Smooth muscle cell (in vitro differentiated cells): ENCODE results near the gene ETV6. TPM values are rescaled to one million over a fixed set of nuclear protein-coding genes. Genes with fewer than 3 reads are reported as not detected.

Experiments
- DNase-seq: peaks from one replicate; lab custom pipeline; 2025; ENCODE audit not compliant: unreplicated experiment; lab: John Stamatoyannopoulos, UW
- H2AFZ ChIP-seq: fragments of 200-600 bp; sonication (generic); 2 replicates; pipeline ENCODE4 v1.6.0; 2016; ENCODE audit warnings: antibody characterized with exemption, low read depth, mild to moderate bottlenecking
- H3F3A ChIP-seq: fragments of 200-600 bp; sonication (generic); 2 replicates; pipeline ENCODE4 v1.6.0; 2017; ENCODE audit warnings: antibody characterized with exemption, low read depth
- H3K27ac ChIP-seq: fragments of 200-600 bp; sonication (generic); 2 replicates; pipeline ENCODE4 v1.5.1; 2016; ENCODE audit warnings: low read depth, mild to moderate bottlenecking
- H3K27me3 ChIP-seq: fragments of 200-600 bp; sonication (generic); 2 replicates; pipeline ENCODE4 v1.6.1; 2016; ENCODE audit warnings: low read depth, mild to moderate bottlenecking
- H3K36me3 ChIP-seq: fragments of 200-600 bp; sonication (generic); 2 replicates; pipeline ENCODE4 v1.5.1; 2016; ENCODE audit warnings: low read depth
- H3K4me1 ChIP-seq: fragments of 200-600 bp; sonication (generic); 2 replicates; pipeline ENCODE4 v1.5.1; 2016; ENCODE audit warnings: low read depth
- H3K4me2 ChIP-seq: fragments of 200-600 bp; sonication (generic); 2 replicates; pipeline ENCODE4 v1.6.0; 2016; ENCODE audit warnings: mild to moderate bottlenecking
- H3K4me3 ChIP-seq: fragments of 200-600 bp; sonication (generic); 2 replicates; pipeline ENCODE4 v1.5.1; 2016; ENCODE audit warnings: mild to moderate bottlenecking
- H3K79me2 ChIP-seq: fragments of 200-600 bp; sonication (generic); 2 replicates; pipeline ENCODE4 v1.6.0; 2016; ENCODE audit warnings: low read depth, mild to moderate bottlenecking
- H3K9ac ChIP-seq: fragments of 200-600 bp; sonication (generic); 2 replicates; pipeline ENCODE4 v1.6.0; 2016; ENCODE audit warnings: low read depth
- H3K9me3 ChIP-seq: fragments of 200-600 bp; sonication (generic); replicated peaks from 2 replicates; pipeline ENCODE4 v1.5.1; 2016; ENCODE audit warnings: low read depth
- H4K20me1 ChIP-seq: fragments of 200-600 bp; sonication (generic); 2 replicates; pipeline ENCODE4 v1.6.0; 2016; ENCODE audit warnings: low read depth
- WGBS: methylation state at CpG from one replicate; pipeline ENCODE4 v1.1.7; 2016; ENCODE audit warnings: low lambda C conversion rate; 5-methylcytosine and 5-hydroxymethylcytosine counted together
- polyA plus RNA-seq: library from polyadenylated mRNA; unstranded; fragments of >200 nt; fragmentation: Nextera tagmentation; extraction: Ambion mirVana; gene quantifications from 2 replicates; pipeline ENCODE4 v1.2.1, GENCODE V29; 2016
- total RNA-seq: library from RNA; depleted of rRNA; stranded (reverse); fragments of >200 nt; gene quantifications from 2 replicates; pipeline ENCODE4 v1.2.3, GENCODE V29; 2014
- TF ChIP-seq, protein P1 (sequence below): fragments of 200-600 bp; sonication (generic); IDR thresholded peaks from 2 replicates; pipeline ENCODE4 v1.5.1; 2017; ENCODE audit warnings: borderline replicate concordance, mild to moderate bottlenecking, antibody characterized with exemption; ENCODE audit not compliant: insufficient read depth, poor library complexity, severe bottlenecking

ETV6 gene
- total RNA-seq (21.9 and 23.8 TPM in 2 replicates), polyA plus RNA-seq (11.5 and 19.8 TPM in 2 replicates)

DNA sequence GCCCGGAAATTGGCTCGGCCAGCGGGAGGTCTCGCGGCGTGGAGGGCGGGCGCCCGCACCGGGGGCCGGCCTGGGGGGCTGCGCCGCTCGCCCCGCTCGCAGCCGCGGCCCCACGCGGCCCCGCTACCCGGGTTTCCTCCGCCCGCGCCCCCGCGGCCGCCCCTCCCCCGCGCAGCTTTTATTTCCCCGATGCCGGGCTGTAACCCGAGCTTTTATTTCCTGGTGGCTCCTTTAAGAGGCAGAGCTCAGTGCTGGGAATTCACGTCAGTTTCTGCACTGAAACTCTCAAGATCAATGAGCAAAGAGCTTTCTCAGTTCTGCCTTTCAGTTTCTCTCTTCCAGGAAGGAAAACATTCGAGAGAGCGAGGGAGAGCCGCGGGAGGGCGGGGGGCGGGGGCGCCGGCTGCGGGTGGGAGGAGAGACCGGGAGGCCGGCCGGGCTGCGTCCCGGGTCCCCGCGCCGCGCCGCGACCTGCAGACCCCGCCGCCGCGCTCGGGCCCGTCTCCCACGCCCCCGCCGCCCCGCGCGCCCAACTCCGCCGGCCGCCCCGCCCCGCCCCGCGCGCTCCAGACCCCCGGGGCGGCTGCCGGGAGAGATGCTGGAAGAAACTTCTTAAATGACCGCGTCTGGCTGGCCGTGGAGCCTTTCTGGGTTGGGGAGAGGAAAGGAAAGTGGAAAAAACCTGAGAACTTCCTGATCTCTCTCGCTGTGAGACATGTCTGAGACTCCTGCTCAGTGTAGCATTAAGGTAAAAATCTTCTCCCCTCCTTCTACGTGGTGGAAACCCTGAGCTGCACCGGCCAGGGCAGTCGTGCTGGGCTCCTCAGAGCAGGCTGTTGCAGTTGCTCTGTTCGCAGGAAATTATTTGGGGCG, at the start of gene ETV6:
ETV6 (plus strand) TSS at position 262 of the 873 bp plus-strand sequence; CDS start at position 716, 454 bp downstream.
- TF ChIP-seq, protein P1, sequence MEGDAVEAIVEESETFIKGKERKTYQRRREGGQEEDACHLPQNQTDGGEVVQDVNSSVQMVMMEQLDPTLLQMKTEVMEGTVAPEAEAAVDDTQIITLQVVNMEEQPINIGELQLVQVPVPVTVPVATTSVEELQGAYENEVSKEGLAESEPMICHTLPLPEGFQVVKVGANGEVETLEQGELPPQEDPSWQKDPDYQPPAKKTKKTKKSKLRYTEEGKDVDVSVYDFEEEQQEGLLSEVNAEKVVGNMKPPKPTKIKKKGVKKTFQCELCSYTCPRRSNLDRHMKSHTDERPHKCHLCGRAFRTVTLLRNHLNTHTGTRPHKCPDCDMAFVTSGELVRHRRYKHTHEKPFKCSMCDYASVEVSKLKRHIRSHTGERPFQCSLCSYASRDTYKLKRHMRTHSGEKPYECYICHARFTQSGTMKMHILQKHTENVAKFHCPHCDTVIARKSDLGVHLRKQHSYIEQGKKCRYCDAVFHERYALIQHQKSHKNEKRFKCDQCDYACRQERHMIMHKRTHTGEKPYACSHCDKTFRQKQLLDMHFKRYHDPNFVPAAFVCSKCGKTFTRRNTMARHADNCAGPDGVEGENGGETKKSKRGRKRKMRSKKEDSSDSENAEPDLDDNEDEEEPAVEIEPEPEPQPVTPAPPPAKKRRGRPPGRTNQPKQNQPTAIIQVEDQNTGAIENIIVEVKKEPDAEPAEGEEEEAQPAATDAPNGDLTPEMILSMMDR = no peak
- Histone ChIP-seq H3F3A (peaks cover 14% of the 10 kb centered on the region), H3K4me1 (peaks cover 31% of the 10 kb centered on the region), H3K4me3 (peak within 1 kb of the TSS; percentile 87), H3K27me3 (no peaks in the 10 kb centered on the region), H2AFZ (peak within 1 kb of the TSS; percentile 86), H3K79me2 (peaks cover 48% of the 10 kb centered on the region), H3K4me2 (peak within 1 kb of the TSS; percentile 93), H3K9me3 (no peaks in the 10 kb centered on the region), H3K9ac (peak within 1 kb of the TSS; percentile 87), H4K20me1 (no peaks in the 10 kb centered on the region), H3K36me3 (no peaks in the 10 kb centered on the region), H3K27ac (peak within 1 kb of the TSS; percentile 95)
- DNase-seq = peak; percentile 38
- under 1% methylated on average over 45 of the region's 86 CpGs for WGBS

DNA sequence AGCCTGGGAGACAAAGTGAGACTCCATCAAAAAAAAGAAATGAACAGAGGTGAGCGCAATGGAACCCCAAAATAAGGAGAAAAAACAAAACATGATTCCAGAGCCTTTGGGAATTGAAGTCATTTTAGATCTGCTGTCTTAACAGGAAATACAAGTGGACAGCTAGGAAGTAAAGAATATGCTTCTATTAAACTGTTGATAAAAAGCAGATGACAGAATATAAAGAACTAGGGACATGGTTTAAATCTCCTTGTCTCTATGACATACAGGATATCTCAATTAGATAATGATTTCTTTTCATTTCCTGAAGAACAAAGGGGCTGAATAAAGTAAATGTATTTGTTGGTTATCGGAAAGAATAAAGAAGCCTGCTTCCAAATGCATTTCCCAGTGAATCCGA, 49.3 kb upstream of the ETV6 start:
- Histone ChIP-seq H3K9ac (no peak overlapping the region), H3K4me1 (no peaks in the 10 kb centered on the region), H3F3A (no peaks in the 10 kb centered on the region), H3K27ac (no peak overlapping the region), H3K4me3 (no peak overlapping the region), H3K79me2 (no peaks in the 10 kb centered on the region), H3K27me3 (no peaks in the 10 kb centered on the region), H3K4me2 (no peak overlapping the region), H2AFZ (no peak overlapping the region), H3K9me3 (no peaks in the 10 kb centered on the region), H4K20me1 (no peaks in the 10 kb centered on the region), H3K36me3 (no peaks in the 10 kb centered on the region)
- TF ChIP-seq, protein P1 = no peak
- no peak for DNase-seq
- WGBS = 83% methylated on average over 3 of the region's 3 CpGs

DNA sequence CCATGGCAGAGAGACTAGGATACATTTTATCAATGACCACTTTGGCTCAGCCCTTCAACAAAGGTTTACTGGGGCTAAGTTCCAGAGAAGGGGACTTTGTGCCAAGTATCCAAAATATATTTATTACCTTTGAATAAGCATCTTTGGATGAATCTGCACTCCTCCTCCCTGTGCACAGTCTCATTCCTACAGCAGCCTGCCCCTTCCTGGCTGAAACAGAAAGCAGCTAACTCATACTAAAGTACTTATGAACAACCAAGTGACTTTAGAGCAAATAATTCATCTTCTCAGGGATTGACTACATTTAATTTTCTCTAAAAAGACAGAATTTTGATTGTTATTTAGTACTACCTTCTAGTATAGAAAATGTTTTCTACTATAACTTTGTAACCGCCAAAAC, 47.8 kb upstream of the ETV6 start:
- H3K9me3 ChIP-seq = no peaks in the 10 kb centered on the region
- H3K27ac ChIP-seq = no peak overlapping the region
- no peak for DNase-seq
- H3F3A ChIP-seq = peaks cover 3% of the 10 kb centered on the region
- no peak overlapping the region for H3K9ac ChIP-seq
- H4K20me1 ChIP-seq = no peaks in the 10 kb centered on the region
- H2AFZ ChIP-seq = peak overlapping the region; percentile 26
- H3K36me3 ChIP-seq = no peaks in the 10 kb centered on the region
- no peaks in the 10 kb centered on the region for H3K27me3 ChIP-seq
- TF ChIP-seq, protein P1 = no peak
- H3K4me1 ChIP-seq = no peaks in the 10 kb centered on the region
- no peak overlapping the region for H3K4me3 ChIP-seq
- no peak overlapping the region for H3K4me2 ChIP-seq
- no peaks in the 10 kb centered on the region for H3K79me2 ChIP-seq
- WGBS = 95% methylated on average over 1 of the region's 1 CpG
